GM23248 (cell line): ENCODE results near the gene ALPL. TPM values are rescaled to one million over a fixed set of nuclear protein-coding genes. Genes with fewer than 3 reads are reported as not detected.

Experiments
- DNase-seq: peaks from one replicate; pipeline ENCODE4 v3.0.0-alpha.2; 2015
- H2AFZ ChIP-seq: fragments of 200-600 bp; sonication (generic); 2 replicates; pipeline ENCODE4 v1.6.1; 2016; ENCODE audit warnings: antibody characterized with exemption
- H3F3A ChIP-seq: fragments of 200-600 bp; sonication (generic); 2 replicates; pipeline ENCODE4 v1.6.1; 2016; ENCODE audit warnings: mild to moderate bottlenecking, antibody characterized with exemption, mixed run types; ENCODE audit not compliant: insufficient read depth
- H3K27ac ChIP-seq: fragments of 200-600 bp; sonication (generic); 2 replicates; pipeline ENCODE4 v1.5.1; 2016; ENCODE audit warnings: mild to moderate bottlenecking
- H3K27me3 ChIP-seq: fragments of 200-600 bp; sonication (generic); replicated peaks from 2 replicates; pipeline ENCODE4 v1.6.1; 2016; ENCODE audit warnings: mild to moderate bottlenecking; ENCODE audit not compliant: insufficient read depth
- H3K36me3 ChIP-seq: fragments of 200-600 bp; sonication (generic); 2 replicates; pipeline ENCODE4 v1.6.1; 2016; ENCODE audit warnings: low read depth, mild to moderate bottlenecking
- H3K4me1 ChIP-seq: fragments of 200-600 bp; sonication (generic); 2 replicates; pipeline ENCODE4 v1.6.1; 2016; ENCODE audit warnings: mild to moderate bottlenecking; ENCODE audit not compliant: insufficient read depth
- H3K4me2 ChIP-seq: fragments of 200-600 bp; sonication (generic); one replicate; pipeline ENCODE4 v1.6.1; 2016; ENCODE audit warnings: mild to moderate bottlenecking; ENCODE audit not compliant: unreplicated experiment
- H3K4me3 ChIP-seq: fragments of 200-600 bp; sonication (generic); 2 replicates; pipeline ENCODE4 v1.5.1; 2016; ENCODE audit warnings: mild to moderate bottlenecking
- H3K79me2 ChIP-seq: fragments of 200-600 bp; sonication (generic); 2 replicates; pipeline ENCODE4 v1.6.1; 2016; ENCODE audit warnings: mild to moderate bottlenecking; ENCODE audit not compliant: insufficient read depth
- H3K9ac ChIP-seq: fragments of 200-600 bp; sonication (generic); 2 replicates; pipeline ENCODE4 v1.6.1; 2016; ENCODE audit warnings: mild to moderate bottlenecking
- H3K9me2 ChIP-seq: fragments of 200-600 bp; sonication (generic); 2 replicates; pipeline ENCODE4 v1.6.1; 2016; ENCODE audit warnings: mixed run types, mild to moderate bottlenecking, moderate library complexity; ENCODE audit not compliant: insufficient read depth
- H3K9me3 ChIP-seq: fragments of 200-600 bp; sonication (generic); one replicate; pipeline ENCODE4 v1.6.1; 2017; ENCODE audit warnings: low read depth
- H4K20me1 ChIP-seq: fragments of 200-600 bp; sonication (generic); 2 replicates; pipeline ENCODE4 v1.6.0; 2016; ENCODE audit not compliant: insufficient read depth
- EZH2 ChIP-seq: fragments of 200-600 bp; sonication (generic); IDR thresholded peaks from 2 replicates; pipeline ENCODE4 v1.6.1; 2018; ENCODE audit warnings: antibody characterized with exemption, mild to moderate bottlenecking; ENCODE audit not compliant: insufficient read depth, poor library complexity, severe bottlenecking
- EZH2phosphoT487 ChIP-seq: fragments of 200-600 bp; sonication (generic); IDR thresholded peaks from 2 replicates; pipeline ENCODE4 v1.6.1; 2018; ENCODE audit warnings: antibody characterized with exemption, moderate library complexity, mild to moderate bottlenecking, low read depth; ENCODE audit not compliant: insufficient read depth
- WGBS, 2 experiments: methylation state at CpG; one replicate each; pipeline ENCODE4 v1.1.6; 2015 to 2017; ENCODE audit warnings: low lambda C conversion rate in 2 of 2, low coverage in 1 of 2; ENCODE audit errors: missing lambda C conversion rate in 2 of 2; 5-methylcytosine and 5-hydroxymethylcytosine counted together
- in situ Hi-C: fragments of 300-500 bp; cut with MboI; formaldehyde crosslinking; loops from 2 replicates; pipeline ENCODE4 v1.15.0; 2020
- polyA plus RNA-seq: library from polyadenylated mRNA; unstranded; fragments of >200 nt; fragmentation: Nextera tagmentation; extraction: Ambion mirVana; gene quantifications from 2 replicates; pipeline ENCODE4 v1.2.1, GENCODE V29; 2016
- total RNA-seq: library from RNA; depleted of rRNA; stranded (reverse); fragments of >200 nt; shearing (Covaris generic); gene quantifications from 2 replicates; pipeline ENCODE4 v1.2.3, GENCODE V29; 2014

ALPL gene
- total and polyA plus RNA-seq, 2 experiments from 2014 or later, result 0.95 TPM; not detected in 1

DNA sequence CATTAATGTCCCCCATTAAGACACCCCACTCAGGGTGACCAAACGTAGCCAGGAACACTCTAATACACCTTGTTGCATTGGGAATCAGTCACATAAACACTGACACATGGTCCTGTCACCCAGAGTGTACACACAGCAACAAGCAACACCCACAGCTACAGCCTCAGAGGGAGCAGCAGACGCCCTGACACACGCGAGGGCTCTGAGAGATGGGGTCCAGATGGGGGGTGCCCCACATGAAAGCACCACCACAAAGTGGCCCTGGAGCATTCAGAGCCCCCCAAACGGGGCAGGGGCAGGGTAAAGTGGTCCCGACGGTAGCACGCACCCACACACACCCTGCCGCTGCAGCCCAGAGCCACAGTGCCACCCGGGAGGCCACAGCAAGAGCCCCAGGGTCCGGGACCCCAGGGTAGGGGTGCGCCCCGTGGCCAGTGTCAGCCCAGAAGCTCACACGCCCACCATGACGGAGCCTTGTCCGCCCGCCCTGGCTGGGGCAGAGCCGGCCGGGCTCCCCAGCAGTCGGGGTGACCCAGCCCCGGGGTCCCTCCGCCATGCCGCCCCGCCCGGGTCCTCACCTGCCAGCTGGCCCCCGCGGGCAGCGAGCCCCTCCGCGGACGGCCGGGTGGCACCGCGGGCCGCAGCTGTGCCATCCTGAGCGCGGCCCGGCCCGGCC is 112.7 kb downstream of the ALPL start:
- Histone ChIP-seq H4K20me1 (no peaks in the 10 kb centered on the region), H3K4me2 (no peak overlapping the region), H3K9ac (no peak overlapping the region), H3K27ac (no peak overlapping the region), H3K4me1 (no peaks in the 10 kb centered on the region), H3F3A (no peaks in the 10 kb centered on the region), H3K9me3 (no peaks in the 10 kb centered on the region), H3K4me3 (no peak overlapping the region), H2AFZ (no peak overlapping the region), H3K9me2 (no peaks in the 10 kb centered on the region), H3K36me3 (no peaks in the 10 kb centered on the region), H3K79me2 (no peaks in the 10 kb centered on the region), H3K27me3 (peaks cover 9% of the 10 kb centered on the region)
- DNase-seq, result no peak
- in situ Hi-C loops, result no loop called here
- TF ChIP-seq EZH2phosphoT487 (no peak), EZH2 (no peak)
- WGBS, 2 experiments, result 23 to 32% methylated on average over 23 of the region's 39 CpGs

DNA sequence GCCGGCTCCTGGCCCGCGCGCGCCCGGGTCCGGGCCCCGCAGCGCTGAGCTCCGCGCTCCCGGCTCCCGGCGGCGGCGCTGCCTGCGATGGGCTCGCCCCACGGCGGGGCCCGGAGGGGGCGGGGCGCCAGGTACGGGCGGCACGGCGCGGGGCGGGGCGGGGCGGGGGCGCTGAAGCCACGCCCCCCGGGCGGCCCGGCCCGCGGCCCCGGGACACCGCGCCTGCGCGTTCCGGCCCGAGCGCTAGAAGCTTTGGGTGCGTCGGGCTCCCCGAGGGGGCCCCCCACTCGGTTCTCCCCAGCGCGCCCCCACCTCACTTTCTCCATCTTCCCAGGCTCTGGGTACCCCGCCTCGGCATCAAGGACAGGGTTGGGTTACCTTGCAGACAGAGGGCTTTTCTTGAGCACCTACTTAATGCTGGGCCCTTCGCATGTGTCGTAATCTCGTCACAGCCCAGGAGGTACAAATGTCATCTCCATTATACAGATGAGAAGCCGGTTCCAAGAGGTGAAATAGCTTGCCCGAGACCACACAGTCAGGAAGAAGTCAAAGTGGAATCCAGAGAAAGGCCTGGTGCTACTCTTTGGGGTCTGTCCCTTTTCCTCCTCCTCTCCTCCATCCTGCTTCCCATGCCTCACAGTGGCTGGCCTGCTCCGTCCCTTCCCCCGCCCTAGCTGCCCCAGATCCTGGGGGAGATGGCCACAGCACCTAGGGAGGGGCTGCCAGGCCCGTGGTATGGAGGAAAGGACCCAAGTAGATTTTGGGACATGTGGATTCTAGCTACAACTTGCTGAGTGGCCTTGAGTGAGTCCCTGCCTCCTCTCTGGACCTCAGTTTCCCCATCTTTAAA is 113.5 kb downstream of the ALPL start:
- WGBS, 2 experiments, result 23 to 31% methylated on average over 19 to 28 of the region's 62 CpGs
- in situ Hi-C loops, result no loop called here
- H3K4me3 ChIP-seq, result peak overlapping the region; percentile 59

DNA sequence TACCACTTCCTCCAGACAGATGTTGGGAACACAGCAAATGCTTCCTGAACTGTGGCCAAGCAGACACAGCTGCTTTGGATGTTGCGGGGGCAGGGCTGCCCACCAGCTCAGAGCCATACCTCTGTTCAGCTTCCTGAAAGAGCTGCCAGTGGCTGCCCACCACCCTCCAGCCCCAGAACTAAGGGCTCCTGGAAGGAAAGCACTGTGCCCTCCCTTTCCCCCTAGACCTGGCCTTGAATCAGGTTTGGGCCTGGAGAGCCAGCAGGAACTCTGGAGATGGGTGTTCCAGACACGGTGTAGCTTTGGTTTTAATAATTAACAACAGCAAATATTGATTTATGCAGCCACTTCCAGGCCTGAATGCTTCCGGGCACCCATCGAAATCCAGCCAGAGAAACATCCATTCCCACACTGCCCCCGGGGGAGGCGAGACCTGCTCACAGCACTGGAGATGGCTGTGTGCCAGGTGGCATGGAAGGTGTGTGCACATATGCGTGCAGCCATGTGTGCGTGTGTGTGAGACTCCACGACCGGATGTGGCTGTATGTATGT is 114.3 kb downstream of the ALPL start:
- TF ChIP-seq EZH2 (no peak), EZH2phosphoT487 (no peak)
- Histone ChIP-seq H3K36me3 (no peaks in the 10 kb centered on the region), H4K20me1 (no peaks in the 10 kb centered on the region), H3K79me2 (no peaks in the 10 kb centered on the region), H2AFZ (no peak overlapping the region), H3K27ac (no peak overlapping the region), H3K9ac (no peak overlapping the region), H3K9me2 (no peaks in the 10 kb centered on the region), H3K27me3 (peaks cover 9% of the 10 kb centered on the region), H3K4me3 (no peak overlapping the region), H3K9me3 (no peaks in the 10 kb centered on the region), H3K4me2 (no peak overlapping the region), H3K4me1 (no peaks in the 10 kb centered on the region), H3F3A (no peaks in the 10 kb centered on the region)
- WGBS, 2 experiments, result 76 to 83% methylated on average over 10 of the region's 10 CpGs
- in situ Hi-C loops, result no loop called here
- DNase-seq, result no peak

More for the DNA sequence above, 113.5 kb downstream of the ALPL start:
- H3K9me3 ChIP-seq, result no peaks in the 10 kb centered on the region
- no peak overlapping the region for H3K27ac ChIP-seq
- peak; percentile 39 for DNase-seq
- TF ChIP-seq EZH2phosphoT487 (no peak), EZH2 (no peak)
- no peak overlapping the region for H3K9ac ChIP-seq
- H3K4me1 ChIP-seq, result no peaks in the 10 kb centered on the region
- no peaks in the 10 kb centered on the region for H3K79me2 ChIP-seq
- H4K20me1 ChIP-seq, result no peaks in the 10 kb centered on the region
- H3K4me2 ChIP-seq, result peak overlapping the region; percentile 65
- H3K27me3 ChIP-seq, result peaks cover 9% of the 10 kb centered on the region
- no peaks in the 10 kb centered on the region for H3K36me3 ChIP-seq
- H2AFZ ChIP-seq, result 0 out of 2 replicates have a peak overlapping the region, but pooled peaks have one; percentile 63
- H3F3A ChIP-seq, result no peaks in the 10 kb centered on the region
- H3K9me2 ChIP-seq, result no peaks in the 10 kb centered on the region

DNA sequence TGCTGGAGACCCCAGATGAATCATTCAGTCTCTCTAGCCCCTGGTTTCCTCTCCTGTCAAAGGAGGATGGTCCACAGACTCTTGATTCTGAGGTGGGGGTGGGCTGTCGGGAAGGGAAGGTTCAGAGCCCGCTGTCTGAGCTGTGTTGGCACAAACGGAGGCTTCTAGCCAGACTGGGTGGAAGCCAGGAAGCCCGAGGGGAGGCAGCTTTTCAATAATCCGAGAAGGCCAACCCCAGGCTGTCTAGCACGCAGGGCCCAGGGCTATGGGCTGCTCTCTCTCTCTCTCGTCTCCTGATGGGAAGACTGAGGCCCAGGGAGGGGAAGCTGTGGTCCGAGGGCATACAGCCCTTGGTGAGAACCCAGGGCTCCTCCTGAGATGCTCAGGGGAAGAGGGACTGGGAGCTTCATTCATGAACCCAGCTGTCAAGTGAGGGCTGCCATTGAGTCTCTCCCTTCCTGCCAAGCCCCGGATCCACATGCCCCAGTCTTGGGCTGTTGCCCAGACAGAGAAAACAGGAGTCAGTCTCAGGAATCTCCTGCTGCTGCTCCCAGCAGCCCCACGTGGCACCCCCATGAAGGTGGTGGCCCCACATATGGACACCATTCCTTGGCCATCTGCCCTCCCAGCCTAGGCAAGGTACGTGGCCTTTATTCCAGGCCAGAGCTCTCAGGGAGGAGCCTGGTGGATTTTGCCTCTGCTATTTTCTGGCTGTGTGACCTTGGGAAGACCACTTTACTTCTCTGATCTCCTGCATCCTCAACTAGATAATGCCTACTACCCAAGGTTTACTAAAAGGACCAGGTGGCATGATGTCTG is 115.6 kb downstream of the ALPL start:
- in situ Hi-C loops, result no loop called here
- Histone ChIP-seq H3K9me2 (no peaks in the 10 kb centered on the region), H3F3A (no peaks in the 10 kb centered on the region), H3K79me2 (no peaks in the 10 kb centered on the region), H2AFZ (no peak overlapping the region), H3K9me3 (no peaks in the 10 kb centered on the region), H3K4me2 (no peak overlapping the region), H3K4me1 (no peaks in the 10 kb centered on the region), H3K27me3 (peaks cover 14% of the 10 kb centered on the region), H3K4me3 (no peak overlapping the region), H4K20me1 (no peaks in the 10 kb centered on the region), H3K36me3 (no peaks in the 10 kb centered on the region), H3K27ac (no peak overlapping the region), H3K9ac (no peak overlapping the region)
- WGBS, 2 experiments, result 53 to 60% methylated on average over 11 of the region's 11 CpGs
- no peak for TF ChIP-seq EZH2
- no peak for TF ChIP-seq EZH2phosphoT487
- DNase-seq, result no peak
